NCI-H2196 treated with DMSO at 0.1 percent for 48 hours (cell line): Measurements from ENCODE around the gene PDK2.

Experiments
- DNase-seq: peaks from one replicate; lab custom pipeline; 2025; ENCODE audit not compliant: unreplicated experiment; lab: John Stamatoyannopoulos, UW

PDK2 gene

GRCh38 chr17:50099003-50099402, 3.9 kb downstream of the PDK2 start:
- DNase-seq = no peak

GRCh38 chr17:50100480-50100883, 5.3 kb downstream of the PDK2 start:
- DNase-seq = no peak

GRCh38 chr17:50100921-50101345, 5.8 kb downstream of the PDK2 start:
- DNase-seq = no peak

GRCh38 chr17:50101346-50102163, 6.4 kb downstream of the PDK2 start:
- no peak for DNase-seq

- no peak for DNase-seq
Observed at GRCh38 chr17:50102164-50102991, 7.2 kb downstream of the PDK2 start.

GRCh38 chr17:50103252-50103651, 8.1 kb downstream of the PDK2 start:
- no peak for DNase-seq

GRCh38 chr17:50103941-50104340, 8.8 kb downstream of the PDK2 start:
- DNase-seq = no peak

GRCh38 chr17:50105811-50106210, 10.7 kb downstream of the PDK2 start:
- DNase-seq = no peak

- no peak for DNase-seq
Observed at GRCh38 chr17:50106393-50107131, 11.4 kb downstream of the PDK2 start.

- DNase-seq = no peak
Observed at GRCh38 chr17:50107790-50108414, 12.8 kb downstream of the PDK2 start.

GRCh38 chr17:50108556-50108955, 13.4 kb downstream of the PDK2 start:
- DNase-seq = no peak

- no peak for DNase-seq
Observed at GRCh38 chr17:50109207-50109606, 14.1 kb downstream of the PDK2 start.

- no peak for DNase-seq
Observed at GRCh38 chr17:50109785-50110184, 14.6 kb downstream of the PDK2 start.

- DNase-seq = no peak
Observed at GRCh38 chr17:50110591-50111349, 15.6 kb downstream of the PDK2 start.

- DNase-seq = no peak
Observed at GRCh38 chr17:50111673-50112655, 16.8 kb downstream of the PDK2 start.

- DNase-seq = no peak
Observed at GRCh38 chr17:50112694-50113093, 17.5 kb downstream of the PDK2 start.

GRCh38 chr17:50113624-50114320, 18.6 kb downstream of the PDK2 start:
- no peak for DNase-seq

GRCh38 chr17:50114401-50114800, 19.2 kb downstream of the PDK2 start:
- no peak for DNase-seq
